ENCODE results near the gene NCF2.

The NCF2 gene

GRCh38 chr1:183553764-183554163 is 36.5 kb downstream of the NCF2 start:
- DNase-seq (ENCODE audit: low read depth in 2 of 2, low spot score in 1 of 2) = no peak

- no peak for DNase-seq (ENCODE audit: low read depth in 2 of 2, low spot score in 1 of 2)
Observed at GRCh38 chr1:183553331-183553730, 36.9 kb downstream of the NCF2 start.

GRCh38 chr1:183552891-183553290 is 37.4 kb downstream of the NCF2 start:
- no peak for DNase-seq (ENCODE audit: low read depth in 2 of 2, low spot score in 1 of 2)

GRCh38 chr1:183552441-183552840 is 37.8 kb downstream of the NCF2 start:
- DNase-seq (ENCODE audit: low read depth in 2 of 2, low spot score in 1 of 2) = no peak

- no peak for DNase-seq (ENCODE audit: low read depth in 2 of 2, low spot score in 1 of 2)
Observed at GRCh38 chr1:183551924-183552323, 38.3 kb downstream of the NCF2 start.

GRCh38 chr1:183550915-183551314 is 39.3 kb downstream of the NCF2 start:
- no peak for DNase-seq (ENCODE audit: low read depth in 2 of 2, low spot score in 1 of 2)

GRCh38 chr1:183548116-183548515 is 42.1 kb downstream of the NCF2 start:
- no peak for DNase-seq (ENCODE audit: low read depth in 2 of 2, low spot score in 1 of 2)

- DNase-seq (ENCODE audit: low read depth in 2 of 2, low spot score in 1 of 2) = no peak
Observed at GRCh38 chr1:183546427-183546826, 43.8 kb downstream of the NCF2 start.

GRCh38 chr1:183544598-183545297 is 45.5 kb downstream of the NCF2 start:
- no peak for DNase-seq (ENCODE audit: low read depth in 2 of 2, low spot score in 1 of 2)

GRCh38 chr1:183543619-183544204 is 46.5 kb downstream of the NCF2 start:
- DNase-seq (ENCODE audit: low read depth in 2 of 2, low spot score in 1 of 2) = no peak

GRCh38 chr1:183537405-183537804 is 52.9 kb downstream of the NCF2 start:
- no peak for DNase-seq (ENCODE audit: low read depth in 2 of 2, low spot score in 1 of 2)

- DNase-seq (ENCODE audit: low read depth in 2 of 2, low spot score in 1 of 2) = no peak
Observed at GRCh38 chr1:183533617-183534174, 56.6 kb downstream of the NCF2 start.

GRCh38 chr1:183528577-183528976 is 61.7 kb downstream of the NCF2 start:
- no peak for DNase-seq (ENCODE audit: low read depth in 2 of 2, low spot score in 1 of 2)

- DNase-seq (ENCODE audit: low read depth in 2 of 2, low spot score in 1 of 2) = no peak
Observed at GRCh38 chr1:183522104-183522503, 68.2 kb downstream of the NCF2 start.

GRCh38 chr1:183520379-183520778 is 69.9 kb downstream of the NCF2 start:
- no peak for DNase-seq (ENCODE audit: low read depth in 2 of 2, low spot score in 1 of 2)

GRCh38 chr1:183517401-183517800 is 72.9 kb downstream of the NCF2 start:
- DNase-seq (ENCODE audit: low read depth in 2 of 2, low spot score in 1 of 2) = no peak

GRCh38 chr1:183516725-183517124 is 73.5 kb downstream of the NCF2 start:
- no peak for DNase-seq (ENCODE audit: low read depth in 2 of 2, low spot score in 1 of 2)

- DNase-seq (ENCODE audit: low read depth in 2 of 2, low spot score in 1 of 2) = no peak
Observed at GRCh38 chr1:183515002-183515689, 75.1 kb downstream of the NCF2 start.

- no peak for DNase-seq (ENCODE audit: low read depth in 2 of 2, low spot score in 1 of 2)
Observed at GRCh38 chr1:183514235-183514634, 76.0 kb downstream of the NCF2 start.

GRCh38 chr1:183512450-183512849 is 77.8 kb downstream of the NCF2 start:
- no peak for DNase-seq (ENCODE audit: low read depth in 2 of 2, low spot score in 1 of 2)

GRCh38 chr1:183508694-183509093 is 81.6 kb downstream of the NCF2 start:
- DNase-seq (ENCODE audit: low read depth in 2 of 2, low spot score in 1 of 2) = no peak

- DNase-seq (ENCODE audit: low read depth in 2 of 2, low spot score in 1 of 2) = no peak
Observed at GRCh38 chr1:183506561-183506960, 83.7 kb downstream of the NCF2 start.
